Fibroblast of lung (primary cell): Measurements from ENCODE around the gene C12orf43.

ENCODE experiments used
- CTCF ChIP-seq, 2 donors: IDR thresholded peaks in 1 of 2; conservative IDR thresholded peaks in 1 of 2; 1 replicate in 1 of 2; 2 replicates in 1 of 2; pipeline ENCODE4 v1.5.1; 2011 to 2012; ENCODE audit warnings: low read length in 2 of 2, control low read depth in 1 of 2, inconsistent platforms in 1 of 2, low read depth in 1 of 2, mild to moderate bottlenecking in 1 of 2
- EZH2 ChIP-seq: IDR thresholded peaks from 2 replicates; pipeline ENCODE4 v1.5.1; 2012; ENCODE audit warnings: low read length, control low read depth, mild to moderate bottlenecking; ENCODE audit errors: missing control alignments

DNA sequence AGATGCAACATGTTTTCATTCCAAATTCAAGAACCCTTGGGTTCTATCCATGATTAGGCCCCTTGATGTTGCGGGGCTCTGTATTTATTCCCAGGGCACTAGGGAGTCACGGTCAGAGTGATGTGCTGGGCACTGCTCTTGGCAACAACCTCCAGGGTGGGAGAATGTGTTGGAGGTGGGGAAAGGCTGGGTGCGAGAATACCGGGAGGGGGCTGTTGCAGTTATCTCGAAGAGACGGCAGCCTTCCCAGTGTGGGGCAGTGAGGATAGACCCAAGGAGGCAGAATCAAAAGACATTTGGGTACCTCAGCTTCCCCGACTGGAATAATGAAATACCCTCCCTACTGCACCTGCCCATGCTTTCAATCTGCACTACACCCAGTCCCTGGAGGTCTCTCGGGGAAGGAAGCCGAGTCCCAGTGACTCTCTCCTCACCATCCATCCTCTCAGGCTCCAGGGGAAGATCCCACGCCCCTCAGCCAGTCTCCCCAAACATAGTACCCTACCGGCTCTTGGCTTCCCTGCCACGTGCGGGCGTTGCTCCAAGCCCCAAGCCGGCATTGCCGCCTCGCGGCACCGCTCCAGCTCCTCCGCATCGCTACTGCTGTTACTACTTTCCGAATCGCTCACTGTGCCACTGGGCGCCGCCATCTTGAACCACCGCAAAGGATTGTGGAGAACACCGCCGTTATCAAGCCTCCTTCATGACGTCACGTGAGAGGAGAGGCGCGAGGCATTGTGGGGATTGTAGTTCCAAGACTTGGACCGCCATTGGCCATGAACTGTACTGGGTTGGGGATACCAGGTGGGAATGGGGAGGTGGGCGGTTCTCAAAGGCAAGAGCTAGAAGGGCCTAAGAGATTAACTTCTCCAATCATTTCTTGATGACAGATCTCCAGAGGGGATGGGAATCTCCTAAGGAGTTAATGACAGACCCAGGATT is at the start of gene C12orf43:
- TF ChIP-seq CTCF (conservative IDR thresholded peaks at IDR 0.05 in 1 of 2, IDR thresholded peaks at IDR 0.05 in 1 of 2; ENCODE audit: low read depth in 1 of 2, low read length in 2 of 2): no peak
- TF ChIP-seq EZH2: no peak
